GM08714 (cell line): ENCODE measurements around the gene DTX2.
"Not testable (repeated sequence)": the region's sequence is repeated elsewhere in the genome, so short reads cannot be mapped to it uniquely, and the experiment has no call there.

Experiments
- H3K4me3 ChIP-seq: fragments of 200-500 bp; sonication (Bioruptor generic); 2 replicates; pipeline ENCODE4 v1.5.1; 2014; ENCODE audit warnings: mild to moderate bottlenecking, low read length, inconsistent platforms
- ZNF274 ChIP-seq: IDR thresholded peaks from 2 replicates; pipeline ENCODE4 v1.6.1; 2012; ENCODE audit warnings: mild to moderate bottlenecking, low read depth, low read length

Gene DTX2

DNA sequence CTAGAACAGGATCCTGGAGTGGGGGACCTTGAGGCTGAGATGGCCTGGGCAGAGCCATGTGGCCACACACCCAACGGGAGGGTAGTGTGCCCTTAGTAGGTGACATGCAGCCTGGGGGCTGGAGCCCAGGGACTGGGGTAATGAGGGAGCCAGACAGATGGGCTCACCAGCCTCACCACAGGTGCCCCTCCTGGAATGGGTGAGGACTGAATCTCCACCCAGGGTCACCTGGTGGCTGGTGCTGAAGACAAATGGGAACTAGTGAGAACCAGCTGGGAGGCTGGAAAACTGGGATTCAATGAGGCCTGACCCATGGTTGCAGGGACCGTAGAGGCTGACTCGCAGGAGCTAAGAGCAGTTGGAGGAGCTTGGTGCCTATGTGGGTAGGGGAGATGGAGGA lies 30.7 kb upstream of the DTX2 start:
- no peak for TF ChIP-seq ZNF274
- H3K4me3 ChIP-seq, result no peak overlapping the region

DNA sequence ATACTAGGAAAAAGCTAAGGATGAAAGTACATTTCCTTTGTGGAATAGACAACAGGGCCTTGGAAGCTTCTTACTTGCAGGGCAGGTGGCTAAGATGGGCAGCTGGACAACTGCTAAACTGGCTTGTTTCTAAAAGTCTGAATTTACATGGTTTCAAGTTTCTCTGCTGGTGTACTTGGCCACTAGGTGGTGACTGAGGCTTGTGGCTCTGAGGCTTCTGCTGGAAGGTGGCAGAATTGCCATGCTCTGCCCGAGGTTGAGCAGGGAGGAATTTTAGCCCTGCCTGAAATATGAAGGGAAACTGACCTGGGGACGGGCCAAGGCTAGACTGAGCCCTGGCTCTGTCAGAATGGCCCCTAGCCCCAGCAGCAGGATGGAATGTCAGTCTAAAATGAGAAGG lies 23.6 kb upstream of the DTX2 start:
- H3K4me3 ChIP-seq, result not testable (repeated sequence)

- H3K4me3 ChIP-seq, result not testable (repeated sequence)
Measured at GRCh38 chr7:76439120-76439888, 22.2 kb upstream of the DTX2 start.

GRCh38 chr7:76440404-76440803 lies 21.1 kb upstream of the DTX2 start:
- H3K4me3 ChIP-seq, result not testable (repeated sequence)

DNA sequence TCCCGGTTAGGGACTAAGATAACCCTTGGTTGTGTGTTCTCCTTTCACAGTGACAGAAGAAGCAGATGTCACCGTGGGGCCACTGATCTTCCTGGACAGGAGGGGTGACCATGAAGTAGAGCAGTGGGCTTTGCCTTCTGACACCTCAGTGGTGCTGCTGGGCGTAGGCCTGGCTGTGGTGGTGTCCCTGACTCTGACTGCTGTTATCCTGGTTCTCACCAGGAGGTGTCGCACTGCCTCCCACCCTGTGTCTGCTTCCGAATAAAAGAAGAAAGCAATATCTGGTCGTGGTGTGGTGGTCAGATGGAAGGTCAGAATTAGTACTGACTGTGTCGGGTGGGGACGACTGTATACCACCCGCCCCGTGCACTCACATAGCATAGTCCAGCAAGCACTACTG lies 19.7 kb upstream of the DTX2 start:
- not testable (repeated sequence) for H3K4me3 ChIP-seq

DNA sequence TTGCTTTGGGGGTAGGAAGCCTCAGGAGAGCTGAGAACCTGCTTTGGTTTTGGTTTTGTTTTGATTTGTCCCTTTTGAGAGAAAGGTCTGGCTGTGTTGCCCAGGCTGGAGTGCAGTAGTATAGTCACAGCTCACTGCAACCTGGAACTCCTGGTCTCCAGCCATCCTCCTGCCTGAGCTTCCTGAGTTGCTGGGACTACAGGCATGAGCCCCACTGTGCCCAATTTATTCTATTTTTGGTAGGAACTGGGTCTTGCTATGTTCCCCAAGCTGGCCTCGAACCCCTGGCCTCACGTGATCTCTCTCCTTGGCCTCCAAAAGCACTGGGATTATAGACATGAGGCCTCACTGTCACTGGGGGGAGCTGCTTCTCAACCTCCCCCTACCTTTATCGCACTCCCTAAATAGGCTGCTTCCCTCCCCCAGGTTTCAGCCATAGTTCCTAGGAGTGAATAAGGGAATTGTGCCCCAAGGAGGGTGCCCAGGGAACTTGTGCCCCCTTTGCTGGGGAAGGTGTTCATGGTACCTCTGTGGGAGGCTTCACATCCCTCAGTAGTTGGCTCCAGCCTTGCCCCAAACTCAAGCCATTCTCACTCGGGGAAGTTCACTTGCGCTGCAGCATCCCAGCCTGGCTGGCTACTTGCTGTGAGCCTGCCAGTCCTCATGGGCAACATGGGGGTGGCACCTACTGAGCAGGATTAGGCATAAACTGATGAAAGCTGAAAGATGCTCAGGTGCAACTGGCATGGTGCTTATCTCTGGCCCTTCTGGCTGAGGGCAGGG lies 18.7 kb upstream of the DTX2 start:
- H3K4me3 ChIP-seq, result not testable (repeated sequence)

GRCh38 chr7:76443846-76444245 lies 17.7 kb upstream of the DTX2 start:
- not testable (repeated sequence) for H3K4me3 ChIP-seq

GRCh38 chr7:76445577-76446008 lies 15.9 kb upstream of the DTX2 start:
- H3K4me3 ChIP-seq, result not testable (repeated sequence)

DNA sequence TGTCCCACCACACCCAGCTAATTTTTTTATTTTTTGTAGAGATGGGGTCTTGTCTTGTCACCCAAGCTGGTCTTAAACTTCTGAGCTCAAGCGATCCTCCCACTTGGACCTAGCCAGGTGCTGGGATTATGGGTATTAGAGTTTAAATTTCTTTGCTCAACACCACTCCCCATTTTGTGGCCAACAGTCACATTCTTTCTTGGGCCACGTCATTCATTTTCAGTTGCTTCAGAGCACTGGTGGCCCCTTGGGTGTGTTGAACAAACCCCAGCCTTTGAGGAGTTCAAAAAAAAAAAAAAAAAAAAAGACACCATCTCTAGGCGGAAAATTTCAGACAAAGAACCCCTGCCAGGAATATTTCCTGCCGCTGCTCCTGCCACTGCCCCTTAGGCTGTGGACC lies 4.5 kb upstream of the DTX2 start:
- H3K4me3 ChIP-seq, result not testable (repeated sequence)

- not testable (repeated sequence) for H3K4me3 ChIP-seq
Measured at GRCh38 chr7:76458504-76458903, 3.0 kb upstream of the DTX2 start.

- not testable (repeated sequence) for H3K4me3 ChIP-seq
Measured at GRCh38 chr7:76460767-76461166, 742 bp upstream of the DTX2 start.

GRCh38 chr7:76462271-76462882 lies 868 bp downstream of the DTX2 start:
- H3K4me3 ChIP-seq, result not testable (repeated sequence)

DNA sequence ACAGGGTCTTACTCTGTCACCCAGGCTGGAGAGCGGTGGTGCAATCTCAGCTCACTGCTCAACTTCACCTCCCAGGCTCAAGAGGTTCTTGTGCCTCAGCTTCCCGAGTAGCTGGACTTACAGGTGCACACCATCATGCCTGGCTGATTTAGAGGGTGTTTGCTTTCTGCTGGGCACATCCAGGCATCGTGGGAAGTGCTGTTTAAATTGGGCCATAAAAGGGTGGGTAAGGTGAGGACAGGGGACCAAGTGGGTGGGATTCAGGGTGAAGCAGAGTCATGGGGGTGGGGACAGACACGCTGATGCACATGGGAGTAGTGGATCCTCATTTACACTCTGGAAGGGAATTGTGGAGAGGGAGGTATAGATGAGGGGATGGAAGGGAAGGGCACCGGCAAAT lies 3.5 kb downstream of the DTX2 start:
- not testable (repeated sequence) for H3K4me3 ChIP-seq

DNA sequence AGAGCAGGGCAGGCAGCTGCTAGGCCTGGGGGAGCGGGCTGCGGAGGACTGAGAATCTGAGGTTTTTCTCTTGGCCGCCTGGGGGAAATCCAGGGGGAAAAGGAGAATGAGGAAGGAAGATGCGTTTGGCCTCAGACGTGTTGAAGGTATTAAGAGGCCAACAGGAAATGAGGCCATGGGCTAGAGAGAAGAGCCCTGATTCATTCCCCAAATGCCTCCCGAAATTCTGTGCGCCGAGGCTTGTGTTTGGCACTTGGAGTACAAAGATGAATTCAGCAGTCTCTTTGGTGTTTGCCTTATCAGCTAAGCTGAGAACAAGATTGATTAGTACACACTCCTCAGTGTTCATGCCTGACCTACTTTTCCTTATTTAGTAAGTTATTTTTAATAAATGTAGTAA lies 4.4 kb downstream of the DTX2 start:
- H3K4me3 ChIP-seq, result not testable (repeated sequence)

DNA sequence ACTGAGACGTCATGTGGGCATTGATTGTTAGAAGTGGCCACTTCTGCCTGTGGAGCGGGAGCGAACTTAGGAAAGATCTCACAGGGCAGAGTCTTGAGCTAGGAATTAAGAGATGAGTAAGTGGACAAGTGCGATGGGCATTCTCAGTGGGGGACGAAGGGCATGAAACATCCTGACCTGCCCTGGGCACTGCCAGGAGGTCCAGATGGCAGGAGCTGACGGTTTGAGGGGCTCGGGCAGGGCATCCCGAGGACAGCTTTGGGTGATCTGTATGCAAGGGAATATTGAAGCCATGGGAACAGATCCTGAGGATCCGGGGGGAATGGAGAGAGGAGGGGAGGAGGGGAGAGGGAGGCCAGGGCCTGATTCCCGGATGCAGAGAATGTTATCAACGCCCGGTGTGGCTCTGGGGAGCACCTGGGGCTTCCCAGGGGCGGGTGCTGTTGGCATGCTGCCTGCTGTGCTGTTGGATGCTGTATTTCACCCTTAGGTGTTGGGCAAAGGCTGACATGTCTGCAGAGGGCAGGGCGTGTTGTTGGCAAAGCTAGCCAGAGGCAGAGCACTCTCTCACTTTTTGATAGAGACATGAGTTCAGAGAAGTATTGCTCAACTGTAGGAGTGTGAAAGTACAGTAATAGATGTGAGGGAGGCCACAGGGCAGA lies 6.4 kb downstream of the DTX2 start:
- H3K4me3 ChIP-seq, result not testable (repeated sequence)

DNA sequence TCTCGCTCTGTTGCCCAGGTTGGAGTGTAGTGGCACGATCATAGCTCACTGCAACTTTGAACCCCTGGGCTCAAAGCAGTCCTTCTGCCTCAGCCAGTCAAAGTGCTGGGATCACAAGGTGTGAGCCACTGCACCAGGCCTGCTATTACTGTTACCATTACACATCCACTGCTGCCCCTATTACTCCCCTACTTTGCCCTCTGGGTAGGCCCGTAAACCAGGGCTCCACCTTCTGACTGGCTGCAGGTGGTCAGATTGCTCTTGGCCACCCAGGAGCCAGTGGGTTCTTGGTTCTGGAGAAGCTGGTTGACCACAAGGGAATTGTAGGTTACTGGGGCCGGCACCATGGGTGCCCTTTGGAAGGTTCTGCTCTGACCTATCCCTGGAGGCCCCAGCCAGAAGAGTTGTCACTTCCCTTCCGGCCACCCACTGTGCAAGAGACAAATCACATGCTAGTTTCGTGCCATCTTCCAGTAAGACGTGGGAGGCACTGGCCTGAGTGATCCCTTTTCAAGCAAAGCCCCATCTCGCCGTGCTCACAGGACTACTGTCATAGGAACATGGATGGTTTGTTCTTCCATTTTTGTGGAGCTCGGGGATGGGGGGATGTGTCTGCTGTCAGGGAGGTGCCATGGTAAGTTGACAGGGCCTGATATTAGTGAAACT lies 10.2 kb downstream of the DTX2 start:
- H3K4me3 ChIP-seq, result not testable (repeated sequence)

GRCh38 chr7:76473097-76473496 lies 11.6 kb downstream of the DTX2 start:
- H3K4me3 ChIP-seq, result not testable (repeated sequence)

- H3K4me3 ChIP-seq, result not testable (repeated sequence)
Measured at GRCh38 chr7:76476280-76476679, 14.8 kb downstream of the DTX2 start.

- H3K4me3 ChIP-seq, result not testable (repeated sequence)
Measured at GRCh38 chr7:76476742-76477474, 15.4 kb downstream of the DTX2 start.

DNA sequence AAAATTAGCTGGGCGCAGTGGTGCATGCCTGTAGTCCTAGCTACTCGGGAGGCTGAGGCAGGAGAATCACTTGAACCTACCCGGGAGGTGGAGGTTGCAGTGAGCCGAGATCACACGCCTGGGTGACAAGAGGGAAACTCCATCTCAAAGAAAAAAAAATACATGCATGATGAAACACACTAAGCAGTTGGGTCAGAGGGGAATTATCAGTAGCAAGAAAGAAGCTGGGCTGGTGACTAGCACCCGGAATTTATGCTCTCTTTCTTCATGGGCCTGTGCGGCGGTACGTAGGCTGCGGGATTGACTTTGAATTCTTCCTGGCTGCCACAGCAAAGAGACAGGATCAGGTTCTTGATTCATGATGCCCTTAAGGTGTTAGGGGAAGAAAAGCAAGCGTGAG lies 18.1 kb downstream of the DTX2 start:
- H3K4me3 ChIP-seq, result not testable (repeated sequence)
